Natural killer cell treated with Interleukin-12 subunit alpha and Interleukin-12 subunit beta and Interleukin-15 and Interleukin-18, amount 100 ng/mL, for 72 hours (primary cell): ENCODE data around the gene PTPRN2. TPM values are rescaled to one million over a fixed set of nuclear protein-coding genes. Genes with fewer than 3 reads are reported as not detected.
A peak's percentile ranks its signal among the peaks of the same experiment; 100 is the strongest.
"Not testable (repeated sequence)": the region's sequence is repeated elsewhere in the genome, so short reads cannot be mapped to it uniquely, and the experiment has no call there.

Source experiments
- ATAC-seq, 2 donors: fragments of 150-1000 bp; cut with Tn5 transposase in 1 of 2; sonication (Bioruptor Pico), chemical (Tn5 transposase) in 1 of 2; 2 replicates each; pipeline ENCODE4 v1.10.0; 2021
- DNase-seq: peaks from one replicate; pipeline ENCODE4 v3.0.0; 2022; ENCODE audit warnings: low spot score
- H3K27ac Mint-ChIP-seq, 2 donors: 1 replicate in 1 of 2; 2 replicates in 1 of 2; pipeline ENCODE4 v1.8.0; 2022; ENCODE audit warnings: mixed read lengths in 2 of 2, mild to moderate bottlenecking in 1 of 2, moderate library complexity in 1 of 2
- H3K27me3 Mint-ChIP-seq, 2 donors: 1 replicate in 1 of 2; 2 replicates in 1 of 2; pipeline ENCODE4 v1.8.0; 2022; ENCODE audit warnings: mixed read lengths in 2 of 2
- H3K36me3 Mint-ChIP-seq: one replicate; pipeline ENCODE4 v1.8.0; 2022; ENCODE audit warnings: mixed read lengths
- H3K4me1 Mint-ChIP-seq, 2 donors: 1 replicate in 1 of 2; 2 replicates in 1 of 2; pipeline ENCODE4 v1.8.0; 2022; ENCODE audit warnings: low read depth in 2 of 2, mixed read lengths in 2 of 2, mild to moderate bottlenecking in 1 of 2
- H3K4me3 Mint-ChIP-seq: one replicate; pipeline ENCODE4 v1.8.0; 2022; ENCODE audit warnings: mixed read lengths
- H3K9me3 Mint-ChIP-seq: 2 replicates; pipeline ENCODE4 v1.8.0; 2022; ENCODE audit warnings: mixed read lengths
- total RNA-seq, 2 donors: library from RNA; stranded (reverse); gene quantifications; one replicate each; pipeline ENCODE4 v1.2.3, GENCODE V29; 2022

The PTPRN2 gene
- total RNA-seq, 2 donors from 2014 or later, result 0.17 to 0.74 TPM

- no peak for ATAC-seq
- Mint-ChIP-seq H3K27ac (no peak overlapping the region), H3K4me3 (no peak overlapping the region), H3K4me1 (peaks cover 2 to 5% of the 10 kb centered on the region in 2 donors), H3K36me3 (peaks cover 5% of the 10 kb centered on the region), H3K27me3 (peaks cover 3 to 14% of the 10 kb centered on the region in 2 donors), H3K9me3 (no peaks in the 10 kb centered on the region)
- no peak for DNase-seq
Observed at GRCh38 chr7:157780721-157781120, 806.9 kb downstream of the PTPRN2 start.

- Mint-ChIP-seq H3K27ac (no peak overlapping the region), H3K4me3 (no peak overlapping the region), H3K36me3 (peaks cover 5% of the 10 kb centered on the region), H3K27me3 (peaks cover 3 to 14% of the 10 kb centered on the region in 2 donors), H3K9me3 (no peaks in the 10 kb centered on the region), H3K4me1 (peaks cover 2 to 5% of the 10 kb centered on the region in 2 donors)
- DNase-seq, result no peak
- no peak for ATAC-seq
Observed at GRCh38 chr7:157780312-157780711, 807.3 kb downstream of the PTPRN2 start.

GRCh38 chr7:157779206-157779605 lies 808.4 kb downstream of the PTPRN2 start:
- no peak overlapping the region for H3K27ac Mint-ChIP-seq
- DNase-seq (no peak), ATAC-seq (no peak)
- H3K27me3 Mint-ChIP-seq, result peaks cover 3 to 14% of the 10 kb centered on the region in 2 donors
- H3K36me3 Mint-ChIP-seq, result peaks cover 5% of the 10 kb centered on the region
- peaks cover 2 to 5% of the 10 kb centered on the region in 2 donors for H3K4me1 Mint-ChIP-seq
- H3K4me3 Mint-ChIP-seq, result no peak overlapping the region
- H3K9me3 Mint-ChIP-seq, result no peaks in the 10 kb centered on the region

- H3K27me3 Mint-ChIP-seq, result peaks cover 3 to 16% of the 10 kb centered on the region in 2 donors
- not testable (repeated sequence) for ATAC-seq, H3K4me1 Mint-ChIP-seq, H3K27ac Mint-ChIP-seq, H3K4me3 Mint-ChIP-seq, DNase-seq, H3K9me3 Mint-ChIP-seq, H3K36me3 Mint-ChIP-seq
Observed at GRCh38 chr7:157777194-157777762, 810.3 kb downstream of the PTPRN2 start.

GRCh38 chr7:157775560-157776332 lies 811.9 kb downstream of the PTPRN2 start:
- H3K36me3 Mint-ChIP-seq, result peaks cover 11% of the 10 kb centered on the region
- DNase-seq, result no peak
- peak; percentile 28 to 40 for ATAC-seq
- no peak overlapping the region for H3K27ac Mint-ChIP-seq
- H3K4me1 Mint-ChIP-seq, result peaks cover 2 to 5% of the 10 kb centered on the region in 2 donors
- H3K9me3 Mint-ChIP-seq, result peaks cover 7% of the 10 kb centered on the region
- no peak overlapping the region for H3K4me3 Mint-ChIP-seq
- peaks cover 10 to 26% of the 10 kb centered on the region in 2 donors for H3K27me3 Mint-ChIP-seq

GRCh38 chr7:157775021-157775559 lies 812.5 kb downstream of the PTPRN2 start:
- peaks cover 11% of the 10 kb centered on the region for H3K36me3 Mint-ChIP-seq
- H3K27me3 Mint-ChIP-seq, result peaks cover 10 to 26% of the 10 kb centered on the region in 2 donors
- DNase-seq (no peak), ATAC-seq (no peak)
- H3K4me3 Mint-ChIP-seq, result no peak overlapping the region
- H3K27ac Mint-ChIP-seq, result no peak overlapping the region
- peaks cover 2 to 5% of the 10 kb centered on the region in 2 donors for H3K4me1 Mint-ChIP-seq
- peaks cover 7% of the 10 kb centered on the region for H3K9me3 Mint-ChIP-seq

- Mint-ChIP-seq H3K27me3 (peaks cover 10 to 26% of the 10 kb centered on the region in 2 donors), H3K4me1 (peaks cover 2 to 5% of the 10 kb centered on the region in 2 donors), H3K27ac (no peak overlapping the region), H3K36me3 (peaks cover 11% of the 10 kb centered on the region), H3K4me3 (no peak overlapping the region), H3K9me3 (peaks cover 7% of the 10 kb centered on the region)
- ATAC-seq, result no peak
- no peak for DNase-seq
Observed at GRCh38 chr7:157774495-157774894, 813.1 kb downstream of the PTPRN2 start.

GRCh38 chr7:157773361-157773760 lies 814.3 kb downstream of the PTPRN2 start:
- DNase-seq (no peak), ATAC-seq (no peak)
- peaks cover 7% of the 10 kb centered on the region for H3K9me3 Mint-ChIP-seq
- no peak overlapping the region for H3K27ac Mint-ChIP-seq
- peaks cover 11% of the 10 kb centered on the region for H3K36me3 Mint-ChIP-seq
- H3K27me3 Mint-ChIP-seq, result peaks cover 10 to 26% of the 10 kb centered on the region in 2 donors
- peaks cover 2 to 5% of the 10 kb centered on the region in 2 donors for H3K4me1 Mint-ChIP-seq
- no peak overlapping the region for H3K4me3 Mint-ChIP-seq

GRCh38 chr7:157772486-157773130 lies 815.0 kb downstream of the PTPRN2 start:
- H3K4me1 Mint-ChIP-seq, result peaks cover 2 to 5% of the 10 kb centered on the region in 2 donors

GRCh38 chr7:157771689-157772088 lies 815.9 kb downstream of the PTPRN2 start:
- no peaks in the 10 kb centered on the region for H3K4me1 Mint-ChIP-seq
- peaks cover 6% of the 10 kb centered on the region for H3K36me3 Mint-ChIP-seq
- H3K27me3 Mint-ChIP-seq, result peaks cover 6 to 12% of the 10 kb centered on the region in 2 donors
- peaks cover 7% of the 10 kb centered on the region for H3K9me3 Mint-ChIP-seq
- H3K27ac Mint-ChIP-seq, result no peak overlapping the region
- ATAC-seq, result no peak
- H3K4me3 Mint-ChIP-seq, result no peak overlapping the region
- DNase-seq, result no peak

More at GRCh38 chr7:157772486-157773130, 815.0 kb downstream of the PTPRN2 start:
- DNase-seq, result no peak
- Mint-ChIP-seq H3K4me3 (no peak overlapping the region), H3K9me3 (peaks cover 7% of the 10 kb centered on the region), H3K27ac (no peak overlapping the region), H3K36me3 (peaks cover 11% of the 10 kb centered on the region), H3K27me3 (peaks cover 10 to 22% of the 10 kb centered on the region in 2 donors)
- no peak for ATAC-seq

- peaks cover 6% of the 10 kb centered on the region for H3K36me3 Mint-ChIP-seq
- H3K9me3 Mint-ChIP-seq, result peaks cover 13% of the 10 kb centered on the region
- no peak overlapping the region for H3K4me3 Mint-ChIP-seq
- no peak overlapping the region for H3K27ac Mint-ChIP-seq
- peaks cover 6 to 12% of the 10 kb centered on the region in 2 donors for H3K27me3 Mint-ChIP-seq
- no peak for DNase-seq
- ATAC-seq, result no peak
- H3K4me1 Mint-ChIP-seq, result no peaks in the 10 kb centered on the region
Observed at GRCh38 chr7:157770716-157771320, 816.8 kb downstream of the PTPRN2 start.

- Mint-ChIP-seq H3K27ac (no peak overlapping the region), H3K36me3 (peaks cover 6% of the 10 kb centered on the region), H3K9me3 (peaks cover 23% of the 10 kb centered on the region), H3K4me1 (no peaks in the 10 kb centered on the region), H3K4me3 (no peak overlapping the region), H3K27me3 (peaks cover 6 to 12% of the 10 kb centered on the region in 2 donors)
- DNase-seq (no peak), ATAC-seq (no peak)
Observed at GRCh38 chr7:157769526-157770215, 818.0 kb downstream of the PTPRN2 start.

GRCh38 chr7:157769086-157769485 lies 818.5 kb downstream of the PTPRN2 start:
- Mint-ChIP-seq H3K4me3 (no peak overlapping the region), H3K4me1 (no peaks in the 10 kb centered on the region), H3K27ac (no peak overlapping the region), H3K9me3 (peaks cover 23% of the 10 kb centered on the region), H3K27me3 (peaks cover 6 to 12% of the 10 kb centered on the region in 2 donors), H3K36me3 (peaks cover 9% of the 10 kb centered on the region)
- DNase-seq (no peak), ATAC-seq (no peak)
